SH-SY5Y (cell line): Measurements from ENCODE around the gene CCK.

Source experiments
- GATA2 ChIP-seq: IDR thresholded peaks from 2 replicates; pipeline ENCODE4 v1.6.1; 2011; ENCODE audit warnings: mild to moderate bottlenecking, low read depth, low read length
- GATA3 ChIP-seq: IDR thresholded peaks from 2 replicates; pipeline ENCODE4 v1.6.1; 2011; ENCODE audit warnings: low read depth, mild to moderate bottlenecking, low read length, moderate library complexity

DNA sequence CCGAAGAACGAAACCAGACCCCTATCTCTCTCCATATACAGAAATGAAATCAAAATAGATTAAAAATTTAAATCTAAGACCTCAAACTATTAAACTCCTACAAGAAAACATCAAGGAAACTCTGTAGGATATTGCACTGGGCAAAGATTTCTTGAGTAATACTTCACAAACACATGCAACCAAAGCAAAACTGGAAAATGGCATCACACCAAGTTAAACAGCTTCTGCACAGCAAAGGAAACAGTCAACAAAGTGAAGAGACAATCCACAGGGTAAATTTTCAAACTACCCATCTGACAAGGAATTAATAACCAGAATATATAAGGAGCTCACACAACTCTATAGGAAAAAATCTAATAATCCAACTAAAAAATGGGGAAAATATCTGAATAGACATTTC, 29.4 kb downstream of the CCK start:
- TF ChIP-seq GATA2 (no peak), GATA3 (no peak)
